IMR-90 (cell line): ENCODE measurements around the gene SPRR2A. TPM values are rescaled to one million over a fixed set of nuclear protein-coding genes. Genes with fewer than 3 reads are reported as not detected.

Experiments used
- ATAC-seq: fragments of 200-7000 bp; cut with Tn5 transposase; 2 replicates; pipeline ENCODE4 v1.9.1; 2020; ENCODE audit warnings: low read depth, mild to moderate bottlenecking, moderate library complexity
- BruUV-seq: library from RNA; stranded (reverse); fragments of 400-500 nt; replicated peaks from 2 replicates; lab custom pipeline; 2021; lab: Mats Ljungman, UMichigan
- CTCF ChIA-PET: fragments of 300-600 bp; formaldehyde crosslinking; extraction: SDS; loops from one replicate; lab custom pipeline; 2021; ENCODE audit warnings: antibody characterized with exemption; lab: Yijun Ruan, JAX
- POLR2A ChIA-PET: fragments of 300-600 bp; sonication (Branson Sonifier 250); formaldehyde crosslinking; loops from one replicate; lab custom pipeline; 2022; ENCODE audit warnings: antibody characterized with exemption; ENCODE audit not compliant: unreplicated experiment; lab: Charles Lee
- DNase-seq: peaks from one replicate; pipeline ENCODE4 v3.0.0; 2013
- H2AFZ ChIP-seq: replicated peaks from 2 replicates; pipeline ENCODE3; 2013; ENCODE audit warnings: low read length, mild to moderate bottlenecking; ENCODE audit not compliant: poor library complexity
- H2AK5ac ChIP-seq: 2 replicates; pipeline ENCODE4 v1.6.1; 2013; ENCODE audit warnings: low read depth, low read length, inconsistent platforms
- H2AK9ac ChIP-seq: replicated peaks from 2 replicates; pipeline ENCODE3; 2013; ENCODE audit warnings: mild to moderate bottlenecking, low read depth, low read length, moderate library complexity; ENCODE audit not compliant: poor library complexity
- H2BK120ac ChIP-seq: 2 replicates; pipeline ENCODE4 v1.6.1; 2013; ENCODE audit warnings: low read depth, low read length, inconsistent platforms
- H2BK15ac ChIP-seq: 3 replicates; pipeline ENCODE4 v1.6.1; 2013; ENCODE audit warnings: low read depth, low read length, inconsistent platforms
- H2BK20ac ChIP-seq: 2 replicates; pipeline ENCODE4 v1.6.1; 2013; ENCODE audit warnings: low read depth, mild to moderate bottlenecking, inconsistent platforms, low read length, moderate library complexity
- H2BK5ac ChIP-seq: 2 replicates; pipeline ENCODE4 v1.6.1; 2013; ENCODE audit warnings: mild to moderate bottlenecking, low read depth, low read length, inconsistent platforms; ENCODE audit not compliant: poor library complexity, severe bottlenecking
- H3K14ac ChIP-seq: replicated peaks from 2 replicates; pipeline ENCODE4 v1.6.1; 2013; ENCODE audit warnings: low read depth, low read length, inconsistent platforms
- H3K18ac ChIP-seq: 2 replicates; pipeline ENCODE4 v1.6.1; 2013; ENCODE audit warnings: low read depth, low read length, control low read depth
- H3K23ac ChIP-seq: 2 replicates; pipeline ENCODE4 v1.6.1; 2013; ENCODE audit warnings: low read depth, low read length, inconsistent platforms
- H3K27ac ChIP-seq: 2 replicates; pipeline ENCODE4 v1.5.1; 2013; ENCODE audit warnings: mild to moderate bottlenecking, control low read depth, low read length; ENCODE audit not compliant: insufficient read depth
- H3K27me3 ChIP-seq: 2 replicates; pipeline ENCODE4 v1.6.1; 2013; ENCODE audit warnings: low read length; ENCODE audit not compliant: control insufficient read depth, insufficient read depth
- H3K36me3 ChIP-seq: 2 replicates; pipeline ENCODE4 v1.6.1; 2013; ENCODE audit warnings: low read length, mixed read lengths; ENCODE audit not compliant: control insufficient read depth, insufficient read depth
- H3K4ac ChIP-seq: 2 replicates; pipeline ENCODE4 v1.6.1; 2013; ENCODE audit warnings: low read depth, low read length, inconsistent platforms
- H3K4me1 ChIP-seq: 2 replicates; pipeline ENCODE4 v1.6.1; 2013; ENCODE audit warnings: low read length, mixed read lengths; ENCODE audit not compliant: control insufficient read depth, insufficient read depth
- H3K4me2 ChIP-seq: 2 replicates; pipeline ENCODE4 v1.6.1; 2013; ENCODE audit warnings: low read depth, mild to moderate bottlenecking, control low read depth, low read length, moderate library complexity
- H3K4me3 ChIP-seq: 2 replicates; pipeline ENCODE4 v1.5.1; 2013; ENCODE audit warnings: low read depth, mild to moderate bottlenecking, control low read depth, low read length, moderate library complexity; ENCODE audit not compliant: insufficient read depth
- H3K56ac ChIP-seq: 2 replicates; pipeline ENCODE4 v1.6.1; 2013; ENCODE audit warnings: low read length, inconsistent platforms; ENCODE audit not compliant: insufficient read depth; ENCODE audit errors: extremely low read depth
- H3K79me1 ChIP-seq, 2 experiments: 2 replicates each; pipeline ENCODE4 v1.6.1; 2013; ENCODE audit warnings: low read length in 2 of 2, inconsistent platforms in 1 of 2, low read depth in 1 of 2
- H3K9ac ChIP-seq: 2 replicates; pipeline ENCODE4 v1.6.1; 2013; ENCODE audit warnings: low read depth, low read length, control low read depth
- H3K9me1 ChIP-seq: 2 replicates; pipeline ENCODE4 v1.6.1; 2013; ENCODE audit warnings: low read length, inconsistent platforms; ENCODE audit not compliant: insufficient read depth
- H3K9me3 ChIP-seq: 2 replicates; pipeline ENCODE4 v1.6.1; 2013; ENCODE audit warnings: low read length; ENCODE audit not compliant: control insufficient read depth, insufficient read depth
- H4K20me1 ChIP-seq: 2 replicates; pipeline ENCODE4 v1.6.1; 2013; ENCODE audit warnings: low read length, inconsistent platforms; ENCODE audit not compliant: insufficient read depth
- H4K5ac ChIP-seq: 2 replicates; pipeline ENCODE4 v1.6.1; 2013; ENCODE audit warnings: mild to moderate bottlenecking, low read depth, low read length, control low read depth
- H4K8ac ChIP-seq, 2 experiments: 2 replicates each; pipeline ENCODE4 v1.6.1; 2013; ENCODE audit warnings: low read depth in 2 of 2, low read length in 2 of 2, control low read depth in 1 of 2, inconsistent platforms in 1 of 2
- H4K91ac ChIP-seq: 2 replicates; pipeline ENCODE4 v1.6.1; 2013; ENCODE audit warnings: low read depth, low read length, inconsistent platforms; ENCODE audit not compliant: insufficient read depth
- BHLHE40 ChIP-seq: fragments of 150-350 bp; IDR thresholded peaks from 2 replicates; pipeline ENCODE4 v1.6.1; 2016; ENCODE audit warnings: mild to moderate bottlenecking, low read depth, low read length
- CEBPB ChIP-seq: IDR thresholded peaks from 2 replicates; pipeline ENCODE4 v1.6.1; 2012; ENCODE audit warnings: low read depth, low read length, improper control_type of control experiment
- CHD1 ChIP-seq: IDR thresholded peaks from 2 replicates; pipeline ENCODE4 v1.6.1; 2012; ENCODE audit warnings: low read depth, low read length, improper control_type of control experiment
- CTCF ChIP-seq: conservative IDR thresholded peaks from 2 replicates; pipeline ENCODE4 v1.5.1; 2012; ENCODE audit warnings: mild to moderate bottlenecking, low read depth, low read length, improper control_type of control experiment
- ELK1 ChIP-seq: fragments of 150-350 bp; IDR thresholded peaks from 2 replicates; pipeline ENCODE4 v1.6.1; 2016; ENCODE audit warnings: low read depth, mild to moderate bottlenecking, low read length, moderate library complexity, borderline replicate concordance
- MAFK ChIP-seq: IDR thresholded peaks from 2 replicates; pipeline ENCODE4 v1.6.1; 2012; ENCODE audit warnings: low read depth, low read length, improper control_type of control experiment
- MAZ ChIP-seq: IDR thresholded peaks from 2 replicates; pipeline ENCODE4 v1.6.1; 2012; ENCODE audit warnings: low read depth, mild to moderate bottlenecking, low read length, improper control_type of control experiment, moderate library complexity, borderline replicate concordance
- MXI1 ChIP-seq: IDR thresholded peaks from 2 replicates; pipeline ENCODE4 v1.6.1; 2012; ENCODE audit warnings: low read depth, mild to moderate bottlenecking, low read length, moderate library complexity, borderline replicate concordance
- NFE2L2 ChIP-seq: fragments of 150-350 bp; IDR thresholded peaks from 2 replicates; pipeline ENCODE4 v1.6.1; 2016; ENCODE audit warnings: low read depth, mild to moderate bottlenecking, low read length
- POLR2A ChIP-seq: IDR thresholded peaks from 2 replicates; pipeline ENCODE4 v1.6.1; 2012; ENCODE audit warnings: mild to moderate bottlenecking, low read depth, low read length
- RAD21 ChIP-seq: IDR thresholded peaks from 2 replicates; pipeline ENCODE4 v1.6.1; 2012; ENCODE audit warnings: low read length, improper control_type of control experiment
- RCOR1 ChIP-seq: IDR thresholded peaks from 2 replicates; pipeline ENCODE4 v1.6.1; 2012; ENCODE audit warnings: mild to moderate bottlenecking, low read length, improper control_type of control experiment; ENCODE audit not compliant: insufficient replicate concordance
- RFX5 ChIP-seq: IDR thresholded peaks from 2 replicates; pipeline ENCODE4 v1.8.0; 2012; ENCODE audit warnings: low read depth, mild to moderate bottlenecking, low read length, moderate library complexity
- SMC3 ChIP-seq: fragments of 150-350 bp; IDR thresholded peaks from 2 replicates; pipeline ENCODE4 v1.6.1; 2016; ENCODE audit warnings: low read depth, mild to moderate bottlenecking, antibody characterized with exemption, low read length, moderate library complexity
- USF2 ChIP-seq: fragments of 150-350 bp; IDR thresholded peaks from 2 replicates; pipeline ENCODE4 v1.6.1; 2017; ENCODE audit warnings: mild to moderate bottlenecking, antibody characterized with exemption, low read length, low read depth
- dilution Hi-C: fragments of 300-500 bp; cut with HindIII; formaldehyde crosslinking; loops from one replicate; pipeline ENCODE4 v1.14.3; 2018; ENCODE audit warnings: low sequenced_read_pairs; ENCODE audit not compliant: unreplicated experiment
- in situ Hi-C: fragments of 300-500 bp; cut with MboI; formaldehyde crosslinking; loops from 3 replicates; pipeline ENCODE4 v1.14.3; 2019; ENCODE audit warnings: low sequenced_read_pairs, inconsistent platforms, mixed read lengths
- intact Hi-C: fragments of 100-400 bp; cut with micrococcal nuclease; formaldehyde crosslinking; loops from 2 replicates; pipeline ENCODE4 v1.10.0; 2022
- polyA plus RNA-seq, 3 experiments: library from polyadenylated mRNA; depleted of rRNA; stranded (reverse); fragments of >200 nt; gene quantifications; 2 replicates each; pipeline ENCODE4 v1.2.3, GENCODE V29; 2012; ENCODE audit warnings: low replicate concordance in 1 of 3
- total RNA-seq: library from RNA; depleted of rRNA; stranded (reverse); fragments of >200 nt; gene quantifications from 2 replicates; pipeline ENCODE4 v1.2.3, GENCODE V29; 2012

Gene SPRR2A
- total and polyA plus RNA-seq, 2 of the 4 experiments (the other 2 are of a cell fraction): not detected

- Histone ChIP-seq H3K36me3 (no peaks in the 10 kb centered on the region), H3K9ac (no peak within 1 kb of the TSS), H3K9me3 (no peaks in the 10 kb centered on the region), H3K27ac (no peak within 1 kb of the TSS), H4K8ac (no peak within 1 kb of the TSS), H3K56ac (no peak within 1 kb of the TSS), H2AK5ac (no peak within 1 kb of the TSS), H3K4me3 (no peak within 1 kb of the TSS), H2BK120ac (no peak within 1 kb of the TSS), H4K91ac (no peak within 1 kb of the TSS), H3K27me3 (no peaks in the 10 kb centered on the region), H3K79me1 (no peaks in the 10 kb centered on the region), H2AFZ (no peak within 1 kb of the TSS), H2BK5ac (no peak within 1 kb of the TSS), H3K9me1 (no peaks in the 10 kb centered on the region), H3K4ac (no peak within 1 kb of the TSS), H2AK9ac (no peak within 1 kb of the TSS), H2BK15ac (no peak within 1 kb of the TSS), H3K14ac (no peak within 1 kb of the TSS), H3K4me1 (no peaks in the 10 kb centered on the region), H3K18ac (no peak within 1 kb of the TSS), H4K5ac (no peak within 1 kb of the TSS), H3K4me2 (no peak within 1 kb of the TSS), H3K23ac (no peak within 1 kb of the TSS), H2BK20ac (no peak within 1 kb of the TSS), H4K20me1 (no peaks in the 10 kb centered on the region)
- DNase-seq (no peak), ATAC-seq (no peak)
- intact Hi-C loops (no loop called here), in situ Hi-C loops (no loop called here), dilution Hi-C loops (no loop called here)
- ChIA-PET CTCF (no interaction called here), POLR2A (no interaction called here)
- no TSS peak for BruUV-seq
- TF ChIP-seq CEBPB (no peak), SMC3 (no peak), RFX5 (no peak), RAD21 (no peak), MAFK (no peak), MAZ (no peak), CTCF (no peak), POLR2A (no peak), BHLHE40 (no peak), CHD1 (no peak), NFE2L2 (no peak), ELK1 (no peak), RCOR1 (no peak), MXI1 (no peak), USF2 (no peak)
These were observed 26.4 kb downstream of the SPRR2A start, which contains the start of gene SPRR1B for GRCh38 chr1:153030895-153031294. Gene SPRR1B (plus strand): TSS chr1:153031203. CDS start chr1:153032346, 1,143 bp downstream.
